NT2/D1 (cell line): ENCODE measurements around the gene SORBS1.

Experiments
- SUZ12 ChIP-seq: IDR thresholded peaks from 2 replicates; pipeline ENCODE4 v1.6.1; 2011; ENCODE audit not compliant: insufficient read length, insufficient read depth; ENCODE audit errors: extremely low read depth
- YY1 ChIP-seq: IDR thresholded peaks from 2 replicates; pipeline ENCODE4 v1.6.1; 2011; ENCODE audit not compliant: insufficient read length, insufficient read depth

- TF ChIP-seq SUZ12 (no peak), YY1 (no peak)
Measured at GRCh38 chr10:95505084-95505610, 56.0 kb downstream of the SORBS1 start.
